ENCODE measurements around the gene UHRF2.
"Not testable (repeated sequence)": the region's sequence is repeated elsewhere in the genome, so short reads cannot be mapped to it uniquely, and the experiment has no call there.

Gene UHRF2

GRCh38 chr9:6412487-6413364 is at the start of gene UHRF2:
UHRF2 (plus strand) TSS chr9:6413199; CDS start chr9:6413491, 292 bp downstream.
- H3K9ac ChIP-seq = peak within 1 kb of the TSS; percentile 100
- H3K27ac ChIP-seq = peak within 1 kb of the TSS; percentile 100
- H3K36me3 ChIP-seq = peaks cover 24% of the 10 kb centered on the region
- H3K27me3 ChIP-seq = no peaks in the 10 kb centered on the region
- peak within 1 kb of the TSS; percentile 100 for H3K4me3 ChIP-seq
- peaks cover 44% of the 10 kb centered on the region for H4K20me1 ChIP-seq
- peak; percentile 66; the same call in 1 of the 2 replicates for TF ChIP-seq Cebpa-rat (IDR thresholded peaks at IDR 0.05)
- H3K4me1 ChIP-seq = peaks cover 54% of the 10 kb centered on the region
- H3K4me2 ChIP-seq = peak within 1 kb of the TSS; percentile 95
- H3K9me3 ChIP-seq = no peaks in the 10 kb centered on the region

- Histone ChIP-seq H3K36me3 (no peaks in the 10 kb centered on the region), H3K4me1 (no peaks in the 10 kb centered on the region), H4K20me1 (no peaks in the 10 kb centered on the region), H3K4me2 (no peak overlapping the region), H3K27me3 (no peaks in the 10 kb centered on the region), H3K27ac (no peak overlapping the region), H3K4me3 (no peak overlapping the region), H3K9me3 (peaks cover 32% of the 10 kb centered on the region), H3K9ac (no peak overlapping the region)
- no peak for TF ChIP-seq Cebpa-rat (IDR thresholded peaks at IDR 0.05)
Observed at GRCh38 chr9:6367128-6367890, 45.7 kb upstream of the UHRF2 start.

GRCh38 chr9:6368831-6369230 is 44.2 kb upstream of the UHRF2 start:
- Histone ChIP-seq H3K4me1 (no peaks in the 10 kb centered on the region), H3K9me3 (peaks cover 38% of the 10 kb centered on the region), H3K9ac (no peak overlapping the region), H3K4me2 (no peak overlapping the region), H3K36me3 (no peaks in the 10 kb centered on the region), H3K4me3 (no peak overlapping the region), H3K27me3 (no peaks in the 10 kb centered on the region), H3K27ac (no peak overlapping the region), H4K20me1 (no peaks in the 10 kb centered on the region)
- no peak for TF ChIP-seq Cebpa-rat (IDR thresholded peaks at IDR 0.05)

- not testable (repeated sequence) for H3K27ac ChIP-seq, H4K20me1 ChIP-seq, H3K9me3 ChIP-seq, H3K27me3 ChIP-seq, H3K4me2 ChIP-seq, H3K4me1 ChIP-seq, H3K36me3 ChIP-seq, H3K9ac ChIP-seq, H3K4me3 ChIP-seq
Observed at GRCh38 chr9:6381477-6382012, 31.5 kb upstream of the UHRF2 start.

- Histone ChIP-seq H3K4me3 (no peak overlapping the region), H3K9me3 (peaks cover 7% of the 10 kb centered on the region; the same call in 1 of the 2 replicates), H3K4me1 (peaks cover 5% of the 10 kb centered on the region; the same call in 1 of the 2 replicates), H3K27me3 (no peaks in the 10 kb centered on the region), H4K20me1 (no peaks in the 10 kb centered on the region), H3K4me2 (no peak overlapping the region), H3K9ac (no peak overlapping the region), H3K36me3 (no peaks in the 10 kb centered on the region), H3K27ac (no peak overlapping the region)
- no peak for TF ChIP-seq Cebpa-rat (IDR thresholded peaks at IDR 0.05)
Observed at GRCh38 chr9:6382681-6383080, 30.3 kb upstream of the UHRF2 start.

GRCh38 chr9:6383551-6384225 is 29.3 kb upstream of the UHRF2 start:
- H3K36me3 ChIP-seq = no peaks in the 10 kb centered on the region
- H3K4me2 ChIP-seq = no peak overlapping the region
- no peaks in the 10 kb centered on the region for H3K27me3 ChIP-seq
- peaks cover 5% of the 10 kb centered on the region; the same call in 1 of the 2 replicates for H3K4me1 ChIP-seq
- H3K9ac ChIP-seq = no peak overlapping the region
- peaks cover 7% of the 10 kb centered on the region; the same call in 1 of the 2 replicates for H3K9me3 ChIP-seq
- H3K27ac ChIP-seq = no peak overlapping the region
- no peak for TF ChIP-seq Cebpa-rat (IDR thresholded peaks at IDR 0.05)
- no peak overlapping the region for H3K4me3 ChIP-seq
- H4K20me1 ChIP-seq = no peaks in the 10 kb centered on the region

- H3K9me3 ChIP-seq = peaks cover 7% of the 10 kb centered on the region; the same call in 1 of the 2 replicates
Observed at GRCh38 chr9:6384732-6385131, 28.3 kb upstream of the UHRF2 start.

GRCh38 chr9:6399071-6399470 is 13.9 kb upstream of the UHRF2 start:
- H3K36me3 ChIP-seq = no peaks in the 10 kb centered on the region
- no peaks in the 10 kb centered on the region for H3K9me3 ChIP-seq
- H4K20me1 ChIP-seq = no peaks in the 10 kb centered on the region
- TF ChIP-seq Cebpa-rat (IDR thresholded peaks at IDR 0.05) = no peak
- no peak overlapping the region for H3K4me3 ChIP-seq
- H3K4me1 ChIP-seq = no peaks in the 10 kb centered on the region
- no peak overlapping the region for H3K9ac ChIP-seq
- no peak overlapping the region for H3K4me2 ChIP-seq
- H3K27me3 ChIP-seq = no peaks in the 10 kb centered on the region
- no peak overlapping the region for H3K27ac ChIP-seq

More at GRCh38 chr9:6384732-6385131, 28.3 kb upstream of the UHRF2 start:
- Histone ChIP-seq H3K4me1 (peaks cover 5% of the 10 kb centered on the region; the same call in 1 of the 2 replicates), H3K27ac (no peak overlapping the region), H3K9ac (no peak overlapping the region), H3K4me3 (no peak overlapping the region), H4K20me1 (no peaks in the 10 kb centered on the region), H3K36me3 (no peaks in the 10 kb centered on the region), H3K4me2 (no peak overlapping the region), H3K27me3 (no peaks in the 10 kb centered on the region)
- TF ChIP-seq Cebpa-rat (IDR thresholded peaks at IDR 0.05) = no peak

GRCh38 chr9:6405371-6405770 is 7.6 kb upstream of the UHRF2 start:
- no peaks in the 10 kb centered on the region for H3K27me3 ChIP-seq
- peaks cover 7% of the 10 kb centered on the region for H3K4me1 ChIP-seq
- no peak overlapping the region for H3K4me3 ChIP-seq
- no peaks in the 10 kb centered on the region for H3K36me3 ChIP-seq
- no peaks in the 10 kb centered on the region for H3K9me3 ChIP-seq
- H4K20me1 ChIP-seq = no peaks in the 10 kb centered on the region
- H3K27ac ChIP-seq = no peak overlapping the region
- no peak overlapping the region for H3K9ac ChIP-seq
- no peak for TF ChIP-seq Cebpa-rat (IDR thresholded peaks at IDR 0.05)
- no peak overlapping the region for H3K4me2 ChIP-seq
